AG04449 (cell line): ENCODE results near the gene VIPR2.

ENCODE experiments used
- CTCF ChIA-PET: fragments of 350-600 bp; formaldehyde crosslinking; extraction: SDS; loops from one replicate; lab custom pipeline; 2021; ENCODE audit warnings: antibody characterized with exemption; lab: Yijun Ruan, JAX
- POLR2A ChIA-PET: fragments of 400-600, 350-600 bp; formaldehyde crosslinking; extraction: SDS; loops from one replicate; lab custom pipeline; 2020; ENCODE audit warnings: antibody characterized with exemption, inconsistent platforms; lab: Yijun Ruan, JAX
- DNase-seq: peaks from one replicate; pipeline ENCODE4 v3.0.0-alpha.2; 2010; ENCODE audit warnings: low read depth, low spot score
- H3K4me3 ChIP-seq: 2 replicates; pipeline ENCODE4 v1.5.1; 2011; ENCODE audit warnings: low read depth, mild to moderate bottlenecking, control low read depth, low read length
- CTCF ChIP-seq: IDR thresholded peaks from one replicate; pipeline ENCODE4 v1.5.1; 2011; ENCODE audit warnings: mild to moderate bottlenecking, moderate library complexity, low read length, control low read depth, inconsistent platforms; ENCODE audit not compliant: insufficient read depth; ENCODE audit errors: missing control alignments

Gene VIPR2

GRCh38 chr7:159023746-159024145 lies 120.9 kb downstream of the VIPR2 start:
- no peak overlapping the region for H3K4me3 ChIP-seq
- CTCF ChIA-PET = no interaction called here
- no peak for TF ChIP-seq CTCF
- no peak for DNase-seq
- POLR2A ChIA-PET = no interaction called here

- POLR2A ChIA-PET = no interaction called here
- no peak for TF ChIP-seq CTCF
Measured at GRCh38 chr7:159023206-159023605, 121.5 kb downstream of the VIPR2 start.

GRCh38 chr7:159022238-159022993 lies 122.3 kb downstream of the VIPR2 start:
- no peak for TF ChIP-seq CTCF
- ChIA-PET POLR2A (no interaction called here), CTCF (no interaction called here)
- H3K4me3 ChIP-seq = no peak overlapping the region
- DNase-seq = no peak

More at GRCh38 chr7:159023206-159023605, 121.5 kb downstream of the VIPR2 start:
- CTCF ChIA-PET = no interaction called here
- no peak overlapping the region for H3K4me3 ChIP-seq
- no peak for DNase-seq

GRCh38 chr7:159020987-159021386 lies 123.7 kb downstream of the VIPR2 start:
- TF ChIP-seq CTCF = no peak
- CTCF ChIA-PET = no interaction called here
- POLR2A ChIA-PET = no interaction called here
- DNase-seq = no peak
- no peak overlapping the region for H3K4me3 ChIP-seq

GRCh38 chr7:159019111-159019510 lies 125.6 kb downstream of the VIPR2 start:
- no peak overlapping the region for H3K4me3 ChIP-seq
- no peak for TF ChIP-seq CTCF
- no peak for DNase-seq
- POLR2A ChIA-PET = no interaction called here
- CTCF ChIA-PET = no interaction called here

- DNase-seq = no peak
- TF ChIP-seq CTCF = no peak
- H3K4me3 ChIP-seq = no peak overlapping the region
- POLR2A ChIA-PET = no interaction called here
- CTCF ChIA-PET = no interaction called here
Measured at GRCh38 chr7:159017741-159018140, 126.9 kb downstream of the VIPR2 start.
